Inflammatory macrophage treated with lipopolysaccharide for 4 hours (primary cell): ENCODE data around the gene CDX2.

Experiments used
- DNase-seq: peaks from one replicate; pipeline ENCODE4 v3.0.0-alpha.2; 2020

The CDX2 gene

GRCh38 chr13:27927444-27928352 is 41.4 kb downstream of the CDX2 start:
- DNase-seq: no peak

- no peak for DNase-seq
Observed at GRCh38 chr13:27926644-27927434, 42.3 kb downstream of the CDX2 start.

GRCh38 chr13:27925220-27925991 is 43.7 kb downstream of the CDX2 start:
- no peak for DNase-seq

GRCh38 chr13:27924529-27925141 is 44.5 kb downstream of the CDX2 start:
- DNase-seq: no peak

- no peak for DNase-seq
Observed at GRCh38 chr13:27923794-27924528, 45.2 kb downstream of the CDX2 start.

- no peak for DNase-seq
Observed at GRCh38 chr13:27922883-27923612, 46.1 kb downstream of the CDX2 start.

GRCh38 chr13:27921961-27922882 is 46.9 kb downstream of the CDX2 start:
- no peak for DNase-seq

- no peak for DNase-seq
Observed at GRCh38 chr13:27921421-27921960, 47.6 kb downstream of the CDX2 start.

GRCh38 chr13:27920677-27921420 is 48.3 kb downstream of the CDX2 start:
- DNase-seq: no peak

GRCh38 chr13:27919934-27920676 is 49.0 kb downstream of the CDX2 start, which contains the start of gene PDX1:
Gene PDX1 (plus strand): TSS chr13:27920000. CDS start chr13:27920139, 139 bp downstream.
- peak; percentile 12 for DNase-seq

- DNase-seq: no peak
Observed at GRCh38 chr13:27919659-27919933, 49.5 kb downstream of the CDX2 start.

GRCh38 chr13:27918918-27919658 is 50.0 kb downstream of the CDX2 start:
- no peak for DNase-seq

- no peak for DNase-seq
Observed at GRCh38 chr13:27918041-27918917, 50.8 kb downstream of the CDX2 start.

- DNase-seq: no peak
Observed at GRCh38 chr13:27917121-27917947, 51.8 kb downstream of the CDX2 start.
